HCT116 (cell line): ENCODE measurements around the gene ARHGEF40. TPM values are rescaled to one million over a fixed set of nuclear protein-coding genes. Genes with fewer than 3 reads are reported as not detected.

Experiments used
- ATAC-seq: fragments of 200-7000 bp; cut with Tn5 transposase; 2 replicates; pipeline ENCODE4 v1.9.1; 2020; ENCODE audit warnings: mild to moderate bottlenecking, moderate library complexity
- BruUV-seq: library from RNA; stranded (reverse); fragments of 400-500 nt; replicated peaks from 2 replicates; lab custom pipeline; 2021; lab: Mats Ljungman, UMichigan
- CTCF ChIA-PET: fragments of 300-600 bp; sonication (Branson Sonifier 250); formaldehyde crosslinking; loops from one replicate; lab custom pipeline; 2021; ENCODE audit warnings: antibody characterized with exemption; lab: Charles Lee
- POLR2A ChIA-PET: fragments of 300-600, 350-600 bp; sonication (Branson Sonifier 250); formaldehyde crosslinking; loops from one replicate; lab custom pipeline; 2021; ENCODE audit warnings: antibody characterized with exemption; lab: Charles Lee
- RAD21 ChIA-PET, 2 experiments: fragments of 300-600 bp; sonication (Branson Sonifier 250); formaldehyde crosslinking; loops; one replicate each; lab custom pipeline; 2023; ENCODE audit warnings: low total read pairs in 2 of 2; ENCODE audit not compliant: uncharacterized antibody in 2 of 2, unreplicated experiment in 2 of 2, low non-redundant PET in 1 of 2; lab: Charles Lee
- DNase-seq: peaks from one replicate; pipeline ENCODE4 v3.0.0-alpha.2; 2010; ENCODE audit warnings: low read depth, low spot score
- H2AFZ ChIP-seq: fragments of 200-600 bp; shearing (Covaris generic), sonication (generic); 2 replicates; pipeline ENCODE4 v1.6.1; 2017; ENCODE audit warnings: low read depth, mixed run types, mixed read lengths, antibody characterized with exemption, low read length; ENCODE audit not compliant: poor library complexity, severe bottlenecking
- H3K27ac ChIP-seq: 2 replicates; pipeline ENCODE4 v1.5.1; 2012; ENCODE audit warnings: low read depth, low read length
- H3K27me3 ChIP-seq: fragments of 200-600 bp; sonication (generic); 2 replicates; pipeline ENCODE4 v1.6.1; 2016; ENCODE audit warnings: mixed run types, low read length, mixed read lengths; ENCODE audit not compliant: insufficient read depth
- H3K36me3 ChIP-seq, 2 experiments: fragments of 200-500 bp in 1 of 2; fragments of 200-600 bp in 1 of 2; sonication (Bioruptor generic) in 1 of 2; sonication (generic) in 1 of 2; 2 replicates each; pipeline versions ENCODE4 v1.5.1 to v1.6.1; 2014 to 2016; ENCODE audit warnings: low read length in 2 of 2, inconsistent platforms in 1 of 2, mixed read lengths in 1 of 2, mixed run types in 1 of 2; ENCODE audit not compliant: insufficient read depth in 2 of 2, control insufficient read depth in 1 of 2
- H3K4me1 ChIP-seq, 2 experiments: fragments of 200-600 bp in 1 of 2; sonication (generic) in 1 of 2; 2 replicates each; pipeline versions ENCODE4 v1.5.1 to v1.6.1; 2012 to 2017; ENCODE audit warnings: low read length in 2 of 2, inconsistent platforms in 1 of 2, mild to moderate bottlenecking in 1 of 2, mixed read lengths in 1 of 2, mixed run types in 1 of 2, moderate library complexity in 1 of 2; ENCODE audit not compliant: insufficient read depth in 2 of 2, control insufficient read depth in 1 of 2
- H3K4me2 ChIP-seq: fragments of 200-600 bp; sonication (generic); 2 replicates; pipeline ENCODE4 v1.6.1; 2017; ENCODE audit warnings: mixed run types, low read length, mixed read lengths
- H3K4me3 ChIP-seq, 2 experiments: fragments of 200-600 bp in 1 of 2; sonication (generic) in 1 of 2; replicated peaks in 1 of 2; 2 replicates each; pipeline ENCODE4 v1.5.1; 2011 to 2016; ENCODE audit warnings: low read length in 2 of 2, control low read depth in 1 of 2, low read depth in 1 of 2, mild to moderate bottlenecking in 1 of 2, mixed read lengths in 1 of 2, mixed run types in 1 of 2
- H3K79me2 ChIP-seq: fragments of 200-600 bp; sonication (generic); 2 replicates; pipeline ENCODE4 v1.6.1; 2017; ENCODE audit warnings: mild to moderate bottlenecking, mixed run types, low read length, moderate library complexity, mixed read lengths; ENCODE audit not compliant: insufficient read depth
- H3K9ac ChIP-seq: fragments of 200-600 bp; sonication (generic); 2 replicates; pipeline ENCODE4 v1.6.1; 2016; ENCODE audit warnings: low read length, mixed read lengths
- H3K9me2 ChIP-seq: fragments of 200-600 bp; sonication (generic), shearing (Covaris generic); 2 replicates; pipeline ENCODE4 v1.6.1; 2017; ENCODE audit warnings: mixed run types, mild to moderate bottlenecking, moderate library complexity; ENCODE audit not compliant: insufficient read depth
- H3K9me3 ChIP-seq, 2 experiments: fragments of 200-500 bp in 1 of 2; fragments of 200-600 bp in 1 of 2; sonication (Bioruptor generic) in 1 of 2; sonication (generic) in 1 of 2; 2 replicates each; pipeline ENCODE4 v1.6.1; 2014 to 2017; ENCODE audit warnings: low read length in 2 of 2, mixed read lengths in 2 of 2, inconsistent platforms in 1 of 2, low read depth in 1 of 2, mild to moderate bottlenecking in 1 of 2, mixed run types in 1 of 2, moderate library complexity in 1 of 2; ENCODE audit not compliant: control insufficient read depth in 1 of 2, insufficient read depth in 1 of 2
- H4K20me1 ChIP-seq: fragments of 200-600 bp; sonication (generic), shearing (Covaris generic); 2 replicates; pipeline ENCODE4 v1.6.1; 2017; ENCODE audit warnings: mixed run types, mild to moderate bottlenecking, moderate library complexity; ENCODE audit not compliant: insufficient read depth
- CEBPB ChIP-seq: IDR thresholded peaks from 2 replicates; pipeline ENCODE4 v1.6.1; 2012; ENCODE audit warnings: low read depth
- EGR1 ChIP-seq: IDR thresholded peaks from 2 replicates; pipeline ENCODE4 v1.6.1; 2012; ENCODE audit warnings: low read depth
- ELF1 ChIP-seq: IDR thresholded peaks from 2 replicates; pipeline ENCODE4 v1.6.1; 2012; ENCODE audit warnings: low read depth, borderline replicate concordance
- EZH2 ChIP-seq: fragments of 200-600 bp; sonication (generic); IDR thresholded peaks from 2 replicates; pipeline ENCODE4 v1.6.1; 2017; ENCODE audit warnings: antibody characterized with exemption, mixed run types
- EZH2phosphoT487 ChIP-seq: fragments of 200-600 bp; IDR thresholded peaks from 2 replicates; pipeline ENCODE4 v1.6.1; 2018; ENCODE audit warnings: antibody characterized with exemption, borderline replicate concordance
- FOSL1 ChIP-seq: IDR thresholded peaks from 2 replicates; pipeline ENCODE4 v1.6.1; 2012; ENCODE audit warnings: low read depth
- JUND ChIP-seq: IDR thresholded peaks from 2 replicates; pipeline ENCODE4 v1.6.1; 2012
- POLR2AphosphoS5 ChIP-seq: IDR thresholded peaks from 2 replicates; pipeline ENCODE4 v1.6.1; 2011; ENCODE audit warnings: mild to moderate bottlenecking, low read depth, low read length, moderate library complexity
- SIN3A ChIP-seq: IDR thresholded peaks from 2 replicates; pipeline ENCODE4 v1.6.1; 2012; ENCODE audit warnings: low read depth
- SP1 ChIP-seq: IDR thresholded peaks from 2 replicates; pipeline ENCODE4 v1.6.1; 2012; ENCODE audit warnings: low read depth
- SRF ChIP-seq: IDR thresholded peaks from 2 replicates; pipeline ENCODE4 v1.6.1; 2012; ENCODE audit warnings: low read depth
- TCF7L2 ChIP-seq: IDR thresholded peaks from 2 replicates; pipeline ENCODE4 v1.7.0; 2011; ENCODE audit warnings: borderline replicate concordance, inconsistent platforms; ENCODE audit not compliant: insufficient read depth, insufficient read length; ENCODE audit errors: extremely low read depth
- ZFX ChIP-seq: fragments of 450-650 bp; IDR thresholded peaks from 2 replicates; pipeline ENCODE4 v1.6.1; 2017
- intact Hi-C: fragments of 100-400 bp; cut with micrococcal nuclease; formaldehyde crosslinking; loops from 2 replicates; pipeline ENCODE4 v1.10.0; 2022
- total RNA-seq: library from RNA; stranded (reverse); gene quantifications from one replicate; pipeline ENCODE4 v1.2.1, GENCODE V29; 2021; ENCODE audit not compliant: unreplicated experiment
- TF ChIP-seq, protein P1 (sequence below): IDR thresholded peaks from 2 replicates; pipeline ENCODE4 v1.6.1; 2011; ENCODE audit warnings: mild to moderate bottlenecking, low read length, moderate library complexity; ENCODE audit not compliant: insufficient replicate concordance; ENCODE audit errors: extremely low read depth
- TF ChIP-seq, protein P2 (sequence below): IDR thresholded peaks from 2 replicates; pipeline ENCODE4 v1.6.1; 2012
- TF ChIP-seq, protein P3 (sequence below): IDR thresholded peaks from 2 replicates; pipeline ENCODE4 v1.6.1; 2012
- TF ChIP-seq, protein P4 (sequence below): IDR thresholded peaks from 2 replicates; pipeline ENCODE4 v1.6.1; 2012; ENCODE audit warnings: low read depth
- TF ChIP-seq, protein P5 (sequence below), 3 experiments: fragments of 200-600 bp in 1 of 3; sonication (generic) in 1 of 3; IDR thresholded peaks in 2 of 3; conservative IDR thresholded peaks in 1 of 3; 2 replicates each; pipeline ENCODE4 v1.5.1; 2012 to 2017; ENCODE audit warnings: low read depth in 2 of 3, low read length in 2 of 3, antibody characterized with exemption in 1 of 3, borderline replicate concordance in 1 of 3, control low read depth in 1 of 3, mild to moderate bottlenecking in 1 of 3, mixed read lengths in 1 of 3, mixed run types in 1 of 3, moderate library complexity in 1 of 3; ENCODE audit not compliant: insufficient read depth in 1 of 3

Gene ARHGEF40
- total RNA-seq, 1 experiment from 2014 or later, result 6.3 TPM

DNA sequence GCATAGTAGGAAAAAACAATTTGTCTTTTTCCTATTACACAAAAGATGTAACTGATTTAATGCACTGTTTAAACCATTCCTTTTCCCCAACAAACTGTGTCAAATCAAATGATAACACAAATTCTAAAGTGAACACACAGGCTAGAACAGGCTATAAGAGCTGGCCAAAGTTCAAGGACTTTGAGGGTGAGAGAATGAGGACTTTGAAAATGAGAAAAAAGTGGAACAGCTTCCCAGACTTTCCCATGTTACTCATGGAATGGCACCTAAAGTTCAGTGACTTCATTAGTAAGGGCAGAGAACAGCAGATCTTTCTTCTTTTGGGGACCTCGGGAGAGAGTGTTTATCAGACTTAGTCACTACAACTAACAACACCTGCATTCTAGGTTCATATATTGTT, 53.3 kb downstream of the ARHGEF40 start:
- no peaks in the 10 kb centered on the region for H3K27me3 ChIP-seq
- no peak overlapping the region for H3K4me2 ChIP-seq
- intact Hi-C loops, result no loop called here
- no peak overlapping the region for H3K27ac ChIP-seq
- ChIA-PET POLR2A (no interaction called here), CTCF (interaction anchor here (0.9 to 1.3 kb wide), 2 partner anchors 11 to 13 kb away, joined by 3 read pairs; no protein-coding TSS in a partner anchor), RAD21 (no interaction called here)
- no peaks in the 10 kb centered on the region for H3K79me2 ChIP-seq
- H2AFZ ChIP-seq, result no peak overlapping the region
- DNase-seq, result no peak
- H3K9me3 ChIP-seq, result no peaks in the 10 kb centered on the region
- H4K20me1 ChIP-seq, result no peaks in the 10 kb centered on the region
- no peak overlapping the region for H3K9ac ChIP-seq
- BruUV-seq, result no TSS peak
- ATAC-seq, result no peak
- no peaks in the 10 kb centered on the region for H3K36me3 ChIP-seq
- no peaks in the 10 kb centered on the region for H3K9me2 ChIP-seq
- H3K4me3 ChIP-seq, result no peak overlapping the region
- TF ChIP-seq EGR1 (no peak), ELF1 (no peak), ZFX (no peak), CEBPB (no peak), SP1 (no peak), EZH2phosphoT487 (no peak), FOSL1 (no peak), TCF7L2 (no peak), POLR2AphosphoS5 (no peak), EZH2 (no peak), SIN3A (no peak), JUND (no peak), SRF (no peak)
- TF ChIP-seq, protein P1, sequence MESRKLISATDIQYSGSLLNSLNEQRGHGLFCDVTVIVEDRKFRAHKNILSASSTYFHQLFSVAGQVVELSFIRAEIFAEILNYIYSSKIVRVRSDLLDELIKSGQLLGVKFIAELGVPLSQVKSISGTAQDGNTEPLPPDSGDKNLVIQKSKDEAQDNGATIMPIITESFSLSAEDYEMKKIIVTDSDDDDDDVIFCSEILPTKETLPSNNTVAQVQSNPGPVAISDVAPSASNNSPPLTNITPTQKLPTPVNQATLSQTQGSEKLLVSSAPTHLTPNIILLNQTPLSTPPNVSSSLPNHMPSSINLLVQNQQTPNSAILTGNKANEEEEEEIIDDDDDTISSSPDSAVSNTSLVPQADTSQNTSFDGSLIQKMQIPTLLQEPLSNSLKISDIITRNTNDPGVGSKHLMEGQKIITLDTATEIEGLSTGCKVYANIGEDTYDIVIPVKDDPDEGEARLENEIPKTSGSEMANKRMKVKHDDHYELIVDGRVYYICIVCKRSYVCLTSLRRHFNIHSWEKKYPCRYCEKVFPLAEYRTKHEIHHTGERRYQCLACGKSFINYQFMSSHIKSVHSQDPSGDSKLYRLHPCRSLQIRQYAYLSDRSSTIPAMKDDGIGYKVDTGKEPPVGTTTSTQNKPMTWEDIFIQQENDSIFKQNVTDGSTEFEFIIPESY, result no peak
- TF ChIP-seq, protein P2, sequence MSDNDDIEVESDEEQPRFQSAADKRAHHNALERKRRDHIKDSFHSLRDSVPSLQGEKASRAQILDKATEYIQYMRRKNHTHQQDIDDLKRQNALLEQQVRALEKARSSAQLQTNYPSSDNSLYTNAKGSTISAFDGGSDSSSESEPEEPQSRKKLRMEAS, result no peak
- TF ChIP-seq, protein P3, sequence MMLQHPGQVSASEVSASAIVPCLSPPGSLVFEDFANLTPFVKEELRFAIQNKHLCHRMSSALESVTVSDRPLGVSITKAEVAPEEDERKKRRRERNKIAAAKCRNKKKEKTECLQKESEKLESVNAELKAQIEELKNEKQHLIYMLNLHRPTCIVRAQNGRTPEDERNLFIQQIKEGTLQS, result no peak
- TF ChIP-seq, protein P4, sequence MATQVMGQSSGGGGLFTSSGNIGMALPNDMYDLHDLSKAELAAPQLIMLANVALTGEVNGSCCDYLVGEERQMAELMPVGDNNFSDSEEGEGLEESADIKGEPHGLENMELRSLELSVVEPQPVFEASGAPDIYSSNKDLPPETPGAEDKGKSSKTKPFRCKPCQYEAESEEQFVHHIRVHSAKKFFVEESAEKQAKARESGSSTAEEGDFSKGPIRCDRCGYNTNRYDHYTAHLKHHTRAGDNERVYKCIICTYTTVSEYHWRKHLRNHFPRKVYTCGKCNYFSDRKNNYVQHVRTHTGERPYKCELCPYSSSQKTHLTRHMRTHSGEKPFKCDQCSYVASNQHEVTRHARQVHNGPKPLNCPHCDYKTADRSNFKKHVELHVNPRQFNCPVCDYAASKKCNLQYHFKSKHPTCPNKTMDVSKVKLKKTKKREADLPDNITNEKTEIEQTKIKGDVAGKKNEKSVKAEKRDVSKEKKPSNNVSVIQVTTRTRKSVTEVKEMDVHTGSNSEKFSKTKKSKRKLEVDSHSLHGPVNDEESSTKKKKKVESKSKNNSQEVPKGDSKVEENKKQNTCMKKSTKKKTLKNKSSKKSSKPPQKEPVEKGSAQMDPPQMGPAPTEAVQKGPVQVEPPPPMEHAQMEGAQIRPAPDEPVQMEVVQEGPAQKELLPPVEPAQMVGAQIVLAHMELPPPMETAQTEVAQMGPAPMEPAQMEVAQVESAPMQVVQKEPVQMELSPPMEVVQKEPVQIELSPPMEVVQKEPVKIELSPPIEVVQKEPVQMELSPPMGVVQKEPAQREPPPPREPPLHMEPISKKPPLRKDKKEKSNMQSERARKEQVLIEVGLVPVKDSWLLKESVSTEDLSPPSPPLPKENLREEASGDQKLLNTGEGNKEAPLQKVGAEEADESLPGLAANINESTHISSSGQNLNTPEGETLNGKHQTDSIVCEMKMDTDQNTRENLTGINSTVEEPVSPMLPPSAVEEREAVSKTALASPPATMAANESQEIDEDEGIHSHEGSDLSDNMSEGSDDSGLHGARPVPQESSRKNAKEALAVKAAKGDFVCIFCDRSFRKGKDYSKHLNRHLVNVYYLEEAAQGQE, result no peak
- TF ChIP-seq, protein P5, sequence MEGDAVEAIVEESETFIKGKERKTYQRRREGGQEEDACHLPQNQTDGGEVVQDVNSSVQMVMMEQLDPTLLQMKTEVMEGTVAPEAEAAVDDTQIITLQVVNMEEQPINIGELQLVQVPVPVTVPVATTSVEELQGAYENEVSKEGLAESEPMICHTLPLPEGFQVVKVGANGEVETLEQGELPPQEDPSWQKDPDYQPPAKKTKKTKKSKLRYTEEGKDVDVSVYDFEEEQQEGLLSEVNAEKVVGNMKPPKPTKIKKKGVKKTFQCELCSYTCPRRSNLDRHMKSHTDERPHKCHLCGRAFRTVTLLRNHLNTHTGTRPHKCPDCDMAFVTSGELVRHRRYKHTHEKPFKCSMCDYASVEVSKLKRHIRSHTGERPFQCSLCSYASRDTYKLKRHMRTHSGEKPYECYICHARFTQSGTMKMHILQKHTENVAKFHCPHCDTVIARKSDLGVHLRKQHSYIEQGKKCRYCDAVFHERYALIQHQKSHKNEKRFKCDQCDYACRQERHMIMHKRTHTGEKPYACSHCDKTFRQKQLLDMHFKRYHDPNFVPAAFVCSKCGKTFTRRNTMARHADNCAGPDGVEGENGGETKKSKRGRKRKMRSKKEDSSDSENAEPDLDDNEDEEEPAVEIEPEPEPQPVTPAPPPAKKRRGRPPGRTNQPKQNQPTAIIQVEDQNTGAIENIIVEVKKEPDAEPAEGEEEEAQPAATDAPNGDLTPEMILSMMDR (IDR thresholded peaks at IDR 0.05 in 2 of 3, conservative IDR thresholded peaks at IDR 0.05 in 1 of 3; ENCODE audit: borderline replicate concordance in 1 of 3, insufficient read depth in 1 of 3, low read depth in 2 of 3, low read length in 2 of 3), result no peak
- H3K4me1 ChIP-seq, result no peaks in the 10 kb centered on the region
